NCI-H1694 treated with DMSO at 0.1 percent for 48 hours (cell line): ENCODE data around the gene IL22RA1.

ENCODE experiments used
- DNase-seq: peaks from one replicate; lab custom pipeline; 2025; lab: John Stamatoyannopoulos, UW

Gene IL22RA1

GRCh38 chr1:24114753-24115152, 28.2 kb downstream of the IL22RA1 start:
- DNase-seq, result no peak

- no peak for DNase-seq
Measured at GRCh38 chr1:24113641-24114033, 29.3 kb downstream of the IL22RA1 start.

- DNase-seq, result no peak
Measured at GRCh38 chr1:24111996-24112779, 30.8 kb downstream of the IL22RA1 start, which contains the start of gene MYOM3. MYOM3 (minus strand) TSS chr1:24112135; CDS start chr1:24108636, 3,499 bp downstream.

DNA sequence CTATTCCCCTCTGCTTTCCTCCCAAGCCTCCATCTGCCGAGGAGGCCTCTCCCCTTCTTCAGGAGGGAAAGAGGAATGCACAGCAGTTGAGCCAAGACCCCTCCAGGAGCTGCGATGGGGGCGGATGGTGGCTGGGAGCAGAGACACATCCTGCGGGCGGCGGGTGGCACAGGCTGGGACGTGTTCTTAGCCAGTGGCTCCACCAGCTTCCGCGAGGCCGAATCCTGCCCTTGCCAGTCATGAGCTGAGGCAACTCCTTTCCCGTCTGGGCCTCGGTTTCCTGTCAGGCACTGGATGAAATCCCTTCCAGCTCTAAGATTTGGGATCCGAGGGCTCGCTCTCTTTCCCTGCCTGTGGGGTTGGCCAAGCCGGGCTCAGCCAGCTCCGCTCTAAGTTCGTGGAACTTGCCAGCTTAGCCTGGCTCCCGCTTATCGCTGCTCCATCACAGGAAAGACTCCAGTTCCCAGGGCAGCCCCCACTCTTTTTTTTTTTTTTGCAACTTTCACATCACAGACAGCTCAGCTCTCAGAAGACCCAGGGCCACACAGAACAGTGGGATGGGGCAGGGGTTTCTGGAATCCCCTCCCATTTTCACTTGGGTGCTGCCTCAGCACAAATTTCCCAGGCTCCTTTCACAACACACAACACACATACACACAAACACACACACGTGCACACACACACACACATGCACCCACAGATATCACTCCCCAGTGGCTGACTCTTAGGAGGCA, 31.5 kb downstream of the IL22RA1 start:
- DNase-seq, result no peak

DNA sequence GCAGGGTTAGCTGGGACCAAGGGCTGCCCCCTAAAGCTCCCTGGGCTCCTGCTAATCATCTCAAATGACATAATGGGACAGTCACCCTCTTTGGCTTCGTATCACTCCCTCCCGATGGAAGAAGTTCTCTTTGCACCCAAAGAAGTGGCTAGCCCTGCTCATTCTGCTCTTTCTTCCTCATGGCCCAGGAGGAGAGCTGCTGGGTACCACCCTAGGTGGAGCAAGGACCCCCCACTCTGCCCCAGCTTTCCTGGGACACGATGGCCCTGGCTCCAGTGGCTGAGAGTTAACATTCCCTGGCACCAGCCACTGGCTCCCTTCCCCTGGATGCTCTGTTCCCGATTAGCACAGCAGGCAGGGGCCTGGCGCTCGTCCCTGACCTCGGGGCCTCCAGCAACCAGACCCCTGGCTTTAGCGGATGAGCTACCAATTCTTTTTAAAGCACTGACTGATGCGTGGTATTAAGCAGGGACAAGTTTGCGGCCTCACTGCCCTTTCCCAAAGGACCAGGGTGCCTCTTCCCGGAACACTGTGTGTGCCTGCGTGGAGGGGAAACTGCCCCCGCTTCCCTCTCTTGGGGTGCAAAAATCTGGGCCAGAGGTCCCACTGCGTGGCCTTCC, 32.2 kb downstream of the IL22RA1 start:
- DNase-seq, result no peak

DNA sequence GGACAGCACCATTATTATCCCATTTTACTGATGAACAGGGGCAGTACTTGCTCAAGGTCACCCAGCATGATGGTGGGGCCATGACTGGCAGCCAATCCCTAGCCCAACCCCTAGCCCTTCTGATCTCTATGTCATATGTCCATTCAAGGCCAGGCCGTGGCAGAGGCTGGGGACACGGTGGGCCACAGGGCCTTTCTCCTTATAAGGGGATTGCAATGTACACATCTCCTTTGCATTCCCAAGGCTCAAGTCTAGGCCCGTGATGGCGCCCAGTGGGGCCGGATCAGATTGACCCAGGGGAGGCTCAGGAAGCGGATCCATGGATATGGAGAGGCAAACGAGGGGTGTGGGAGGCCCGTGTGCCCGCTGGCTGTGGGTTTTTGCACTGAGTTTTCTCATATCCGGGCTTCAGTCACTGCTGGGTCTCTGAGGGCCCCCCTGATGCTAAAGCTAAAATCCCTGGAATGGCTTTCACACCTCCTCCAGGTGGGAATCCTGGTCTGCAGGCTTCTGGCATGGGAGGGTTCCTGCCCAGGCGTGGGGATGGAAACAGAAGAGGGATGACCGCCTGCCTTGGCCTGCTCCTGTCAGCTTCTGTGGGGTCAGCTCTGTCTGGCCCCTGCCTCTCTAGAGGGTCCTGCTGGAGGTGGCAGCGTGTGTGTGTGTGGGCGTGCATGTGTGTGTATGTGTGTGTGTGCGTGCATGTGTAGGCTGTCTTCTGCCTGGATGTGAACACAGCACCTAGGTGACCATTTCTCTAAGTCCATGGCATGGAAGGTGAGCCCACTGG, 33.1 kb downstream of the IL22RA1 start:
- no peak for DNase-seq

DNA sequence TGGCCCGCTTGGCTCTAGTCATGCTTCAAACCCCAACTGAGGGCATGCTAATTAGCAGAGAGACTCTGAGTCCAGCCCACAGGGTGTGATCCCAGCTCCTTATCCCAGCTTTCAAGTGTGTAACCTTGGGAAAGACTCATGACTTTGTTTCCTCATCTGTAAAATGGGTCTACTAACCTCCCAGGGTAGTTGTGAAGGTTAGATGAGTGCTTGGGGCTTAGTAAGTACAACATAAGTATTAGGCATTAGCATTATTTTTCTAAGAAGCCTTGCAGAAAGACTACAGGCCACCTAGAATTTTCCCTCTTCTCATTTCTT, 33.8 kb downstream of the IL22RA1 start:
- DNase-seq, result no peak

DNA sequence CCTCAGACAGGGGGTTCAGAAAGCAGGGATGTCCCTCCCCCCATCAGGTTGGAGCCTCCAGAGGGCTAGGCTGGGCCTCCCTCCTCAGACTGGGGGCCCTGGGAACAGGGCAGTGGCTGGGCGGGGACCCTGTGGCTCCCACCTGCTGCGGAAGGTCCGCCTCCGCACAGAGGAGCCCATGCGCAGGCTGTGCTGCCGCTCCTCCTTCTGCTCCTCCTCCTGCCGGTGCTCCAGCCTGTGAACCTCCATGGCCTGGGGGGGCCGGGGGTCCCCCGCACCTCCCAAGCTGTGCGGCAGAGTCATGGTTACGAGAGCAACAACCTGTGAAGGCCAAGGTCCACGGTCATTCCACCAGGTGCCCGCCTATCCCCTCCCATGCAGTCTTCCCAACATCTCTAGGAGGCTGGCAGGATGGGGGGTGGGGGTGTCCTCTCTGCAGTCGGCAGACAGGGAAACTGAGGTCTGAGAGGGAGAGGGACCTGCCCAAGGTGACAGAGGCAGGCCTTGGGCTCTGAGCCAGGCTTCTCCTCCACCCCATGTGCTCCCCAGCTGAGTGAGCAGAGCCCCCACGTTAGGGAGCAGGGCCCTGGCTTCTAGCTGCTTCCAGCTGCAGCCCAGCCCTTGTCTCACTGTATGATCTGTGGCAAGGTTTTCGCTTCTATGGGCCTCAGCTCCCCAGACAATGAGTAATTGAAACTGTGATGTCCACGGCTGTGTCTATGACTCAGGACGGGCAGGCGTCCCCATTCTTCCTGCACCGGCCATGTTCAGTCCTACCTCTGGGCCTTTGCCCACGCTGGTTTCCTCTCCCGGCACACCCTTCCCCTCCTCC, 34.4 kb downstream of the IL22RA1 start:
- DNase-seq, result no peak

DNA sequence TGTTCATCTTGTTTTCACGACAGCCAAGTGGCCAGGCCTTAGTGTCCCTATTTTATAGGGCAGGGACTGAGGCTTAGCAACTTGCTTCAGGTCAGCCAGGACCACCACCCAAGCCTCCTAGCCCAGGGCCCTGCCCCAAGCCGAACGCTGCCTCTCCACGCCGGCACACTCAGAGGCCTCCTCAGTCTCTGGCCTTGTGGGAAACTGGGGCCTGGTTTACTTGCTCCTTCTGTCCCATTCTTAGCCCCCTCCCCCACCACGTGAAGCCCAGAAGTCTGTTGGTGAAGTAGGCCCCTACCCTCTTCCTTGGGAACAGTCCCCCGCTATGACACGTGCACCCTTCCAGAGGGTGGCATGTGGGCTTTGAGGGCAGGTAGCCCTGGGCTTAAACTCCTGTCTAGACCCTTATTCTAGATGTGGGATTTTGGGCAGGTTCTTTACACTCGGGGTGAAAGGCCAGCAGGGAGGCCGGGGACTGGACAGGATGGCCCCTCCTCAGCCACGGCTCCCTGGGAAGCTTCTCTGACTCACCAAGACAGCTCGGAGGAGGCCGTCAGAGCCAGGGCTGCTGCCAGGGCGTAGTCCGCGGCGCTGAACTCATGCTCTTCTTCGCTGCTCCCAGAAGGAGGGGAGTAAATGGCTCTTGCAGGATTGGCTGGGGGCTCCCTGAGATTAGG, 35.3 kb downstream of the IL22RA1 start:
- no peak for DNase-seq

GRCh38 chr1:24105368-24106160, 37.4 kb downstream of the IL22RA1 start:
- DNase-seq, result no peak

DNA sequence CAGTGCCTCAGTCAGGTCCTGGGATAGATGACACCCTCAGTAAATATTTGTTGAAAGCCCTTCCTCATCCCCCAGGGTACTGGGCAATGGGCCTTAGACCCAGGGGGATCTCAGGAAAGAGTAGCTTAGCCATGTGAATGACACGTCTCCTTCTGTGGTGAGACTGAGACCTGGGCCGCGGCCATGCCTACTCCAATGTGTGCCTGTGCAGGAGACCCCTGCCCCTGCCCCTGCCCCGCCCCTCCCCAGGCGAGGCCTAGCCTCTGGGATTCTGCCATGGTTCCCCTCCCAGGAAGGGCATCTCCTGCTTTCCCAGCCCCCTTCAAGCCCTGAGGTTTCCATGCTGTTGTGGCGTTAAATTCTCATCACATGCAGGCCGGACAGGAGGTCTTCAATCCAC, 38.1 kb downstream of the IL22RA1 start:
- no peak for DNase-seq

DNA sequence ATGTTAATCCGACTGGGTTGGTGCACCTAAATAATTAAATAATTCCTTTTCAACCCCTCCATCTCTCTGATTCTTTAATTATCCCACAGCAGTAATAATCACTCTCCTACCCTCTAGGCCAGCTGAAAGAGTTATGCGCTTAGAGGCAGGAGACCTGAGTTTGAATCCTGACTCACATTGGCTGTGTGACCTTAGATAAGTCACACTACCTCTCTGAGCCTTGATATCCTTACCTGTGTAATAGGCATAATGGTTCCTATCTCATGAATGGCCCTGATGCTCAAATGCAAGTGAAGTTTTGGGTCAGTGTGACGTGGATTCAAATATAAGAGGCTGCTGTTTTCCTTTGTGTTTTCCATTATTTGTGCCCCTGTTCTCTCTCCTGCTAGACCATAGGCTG, 39.1 kb downstream of the IL22RA1 start:
- no peak for DNase-seq

- DNase-seq, result no peak
Measured at GRCh38 chr1:24103408-24103807, 39.5 kb downstream of the IL22RA1 start.

GRCh38 chr1:24102961-24103360, 40.0 kb downstream of the IL22RA1 start:
- no peak for DNase-seq

DNA sequence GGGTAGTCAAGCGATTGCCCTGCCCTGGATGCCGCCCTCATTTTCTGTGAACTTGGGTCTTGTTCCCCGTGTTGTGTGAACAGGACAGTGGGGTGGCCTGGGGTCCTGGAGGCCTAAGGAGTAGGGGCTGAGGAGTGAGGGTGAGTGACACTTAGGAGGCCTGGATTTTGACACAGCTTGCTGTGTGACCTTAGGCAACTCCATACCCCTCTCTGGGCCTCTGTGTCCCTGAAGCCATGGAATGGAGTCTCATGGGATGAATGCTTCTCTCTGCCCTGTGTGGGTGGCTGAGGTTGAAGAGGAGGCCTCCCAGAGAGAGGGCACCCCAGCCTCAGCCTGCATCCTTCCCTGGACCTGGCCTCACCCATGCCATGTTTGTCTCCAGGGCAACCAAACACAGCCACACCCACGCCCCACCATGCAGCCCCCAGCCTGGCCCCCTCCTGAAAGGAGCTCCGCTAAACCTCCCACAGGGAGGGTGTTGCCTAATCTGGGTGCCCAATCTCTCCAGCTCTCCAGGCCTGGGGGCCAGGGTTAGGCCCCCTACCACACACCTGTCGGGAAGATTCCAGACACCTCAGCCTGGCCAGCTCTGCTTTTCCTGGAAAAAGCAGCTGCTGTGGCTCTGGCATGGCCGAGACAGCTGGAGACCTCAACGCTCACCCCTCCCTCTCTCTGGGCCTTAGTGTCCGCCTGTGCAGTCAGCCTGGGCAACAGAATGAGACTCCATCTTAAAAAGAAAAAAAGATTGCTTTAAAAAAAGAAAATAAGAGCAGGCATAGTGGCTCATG, 40.9 kb downstream of the IL22RA1 start:
- no peak for DNase-seq

DNA sequence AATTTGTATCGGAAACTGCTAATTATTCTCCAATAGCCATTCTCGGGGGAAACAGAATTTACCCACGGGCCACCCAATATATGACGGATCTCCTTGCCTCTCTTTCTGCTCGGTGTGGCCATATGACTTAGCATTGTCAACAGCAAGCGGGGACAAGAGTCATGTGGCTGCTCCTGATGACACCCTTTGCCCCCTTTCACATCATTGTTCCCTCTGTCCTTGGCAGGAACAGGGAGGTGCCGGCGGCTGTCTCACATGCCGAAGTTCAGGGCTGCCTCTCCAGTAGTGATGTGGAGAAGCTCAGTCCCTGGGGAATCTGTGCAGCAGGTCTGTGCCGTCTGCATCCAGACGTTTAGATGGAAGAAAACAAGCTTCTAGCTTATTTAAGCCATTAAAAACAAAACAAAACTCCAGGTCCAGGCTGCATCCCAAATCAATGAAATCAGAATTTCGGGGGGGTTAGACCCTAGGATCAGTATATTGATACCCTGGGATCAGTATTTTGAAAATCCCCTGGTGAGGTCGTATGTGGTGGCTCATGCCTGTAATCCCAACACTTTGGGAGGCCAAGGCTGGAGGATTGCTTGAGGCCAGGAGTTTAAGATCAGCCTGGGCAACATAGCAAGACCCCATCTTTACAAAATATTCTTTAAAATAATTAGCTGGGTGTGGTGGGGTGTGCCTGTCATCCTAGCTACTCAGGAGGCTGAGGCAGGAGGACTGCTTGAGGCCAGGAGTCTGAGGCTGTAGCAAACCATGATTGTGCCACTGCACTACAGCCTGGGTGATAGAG, 41.8 kb downstream of the IL22RA1 start:
- no peak for DNase-seq

GRCh38 chr1:24098943-24099638, 43.8 kb downstream of the IL22RA1 start:
- no peak for DNase-seq

GRCh38 chr1:24098102-24098501, 44.8 kb downstream of the IL22RA1 start:
- DNase-seq, result no peak
